HG03108 (cell line): ENCODE measurements around the gene ANKRD11.
"Not testable (repeated sequence)": the region's sequence is repeated elsewhere in the genome, so short reads cannot be mapped to it uniquely, and the experiment has no call there.

Experiments
- ATAC-seq: cut with Tn5 transposase; IDR thresholded peaks from one replicate; pipeline ENCODE4 v1.9.1; 2021; ENCODE audit warnings: moderate library complexity; ENCODE audit not compliant: unreplicated experiment

Gene ANKRD11

GRCh38 chr16:89409161-89409711 lies 81.1 kb downstream of the ANKRD11 start:
- ATAC-seq = no peak

GRCh38 chr16:89408315-89408714 lies 82.0 kb downstream of the ANKRD11 start:
- no peak for ATAC-seq

GRCh38 chr16:89407925-89408300 lies 82.4 kb downstream of the ANKRD11 start:
- ATAC-seq = no peak

- ATAC-seq = no peak
These were observed 83.0 kb downstream of the ANKRD11 start for GRCh38 chr16:89407282-89407924.

- no peak for ATAC-seq
These were observed 84.0 kb downstream of the ANKRD11 start for GRCh38 chr16:89406277-89406888.

- no peak for ATAC-seq
These were observed 85.8 kb downstream of the ANKRD11 start for GRCh38 chr16:89404561-89404960.

- ATAC-seq = no peak
These were observed 87.4 kb downstream of the ANKRD11 start for GRCh38 chr16:89402962-89403361.

- no peak for ATAC-seq
These were observed 88.5 kb downstream of the ANKRD11 start for GRCh38 chr16:89401641-89402445.

- ATAC-seq = no peak
These were observed 89.2 kb downstream of the ANKRD11 start for GRCh38 chr16:89401205-89401604.

GRCh38 chr16:89400740-89401139 lies 89.6 kb downstream of the ANKRD11 start:
- no peak for ATAC-seq

- no peak for ATAC-seq
These were observed 91.4 kb downstream of the ANKRD11 start for GRCh38 chr16:89398924-89399323.

- no peak for ATAC-seq
These were observed 93.0 kb downstream of the ANKRD11 start for GRCh38 chr16:89397331-89397861.

GRCh38 chr16:89396156-89396555 lies 94.2 kb downstream of the ANKRD11 start:
- no peak for ATAC-seq

- no peak for ATAC-seq
These were observed 94.9 kb downstream of the ANKRD11 start for GRCh38 chr16:89395150-89396142.

GRCh38 chr16:89393738-89394406 lies 96.5 kb downstream of the ANKRD11 start:
- ATAC-seq = no peak

GRCh38 chr16:89392881-89393737 lies 97.3 kb downstream of the ANKRD11 start:
- no peak for ATAC-seq

- not testable (repeated sequence) for ATAC-seq
These were observed 100.2 kb downstream of the ANKRD11 start for GRCh38 chr16:89390224-89390583.

- ATAC-seq = not testable (repeated sequence)
These were observed 100.7 kb downstream of the ANKRD11 start for GRCh38 chr16:89389504-89390223.
